AG04449 (cell line): ENCODE results near the gene ENTPD8.

Experiments
- CTCF ChIA-PET: fragments of 350-600 bp; formaldehyde crosslinking; extraction: SDS; loops from one replicate; lab custom pipeline; 2021; ENCODE audit warnings: antibody characterized with exemption; lab: Yijun Ruan, JAX
- POLR2A ChIA-PET: fragments of 400-600, 350-600 bp; formaldehyde crosslinking; extraction: SDS; loops from one replicate; lab custom pipeline; 2020; ENCODE audit warnings: antibody characterized with exemption, inconsistent platforms; lab: Yijun Ruan, JAX
- DNase-seq: peaks from one replicate; pipeline ENCODE4 v3.0.0-alpha.2; 2010; ENCODE audit warnings: low read depth, low spot score
- H3K4me3 ChIP-seq: 2 replicates; pipeline ENCODE4 v1.5.1; 2011; ENCODE audit warnings: low read depth, mild to moderate bottlenecking, control low read depth, low read length
- TF ChIP-seq, protein P1 (sequence below): IDR thresholded peaks from one replicate; pipeline ENCODE4 v1.5.1; 2011; ENCODE audit warnings: mild to moderate bottlenecking, moderate library complexity, low read length, control low read depth, inconsistent platforms; ENCODE audit not compliant: insufficient read depth; ENCODE audit errors: missing control alignments

The ENTPD8 gene

DNA sequence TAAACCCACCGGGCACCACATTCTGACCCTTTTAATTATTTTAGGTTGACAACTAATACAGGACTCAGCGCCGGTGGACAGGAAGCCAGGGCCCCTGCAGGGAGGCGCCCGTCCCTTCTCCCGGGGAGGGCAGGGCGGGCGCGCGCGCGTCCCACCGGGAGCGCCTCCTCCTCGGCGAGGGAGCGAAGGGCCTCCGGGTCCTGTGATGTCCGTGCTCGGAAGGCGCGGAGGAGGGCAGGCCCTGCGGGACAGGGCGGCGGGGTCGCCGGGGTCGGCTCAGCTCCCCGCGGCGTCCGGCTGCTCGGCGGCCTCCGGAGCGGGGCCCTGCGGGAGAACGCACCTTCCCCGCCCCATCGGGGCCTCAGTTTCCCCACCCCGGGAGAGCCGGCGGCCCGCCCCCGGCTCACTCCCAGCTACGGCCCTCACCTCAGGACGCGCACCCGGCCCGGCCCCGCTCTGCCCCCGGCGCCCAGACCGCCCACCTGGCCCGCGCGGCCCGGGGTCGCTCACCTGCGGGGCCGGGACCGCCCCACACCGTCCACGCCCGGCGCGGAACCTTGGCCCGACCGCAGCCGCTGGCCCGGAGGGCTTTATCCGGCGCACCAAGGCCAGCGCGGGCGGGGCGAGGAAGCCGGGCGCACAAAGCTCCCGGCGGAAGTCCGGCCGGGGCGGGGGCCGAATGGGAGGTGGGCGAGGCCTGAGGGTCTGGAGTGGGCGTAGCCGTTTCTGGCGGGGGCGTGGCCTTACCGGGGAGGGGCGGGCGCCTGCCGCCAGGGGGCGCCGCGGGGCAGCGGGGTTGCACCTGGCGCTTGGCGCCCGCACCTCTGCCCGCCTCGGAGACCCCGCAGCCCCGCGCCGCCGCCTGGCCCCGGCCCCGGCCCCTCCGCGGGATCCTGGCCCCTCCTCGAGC, 18.3 kb downstream of the ENTPD8 start, which contains the start of the genes EXD3 and NOXA1:
TSS of gene EXD3 (minus strand) at position 559 of the 910 bp plus-strand sequence. CDS start 27,805 bp downstream, outside the sequence.
TSS of gene NOXA1 (plus strand) at position 790 of the 910 bp plus-strand sequence. CDS start 137 bp downstream, outside the sequence.
- ChIA-PET CTCF (interaction anchor here (0.6 to 4.0 kb wide), 28 partner anchors 9 to 197 kb away, joined by 3 to 41 read pairs (median 4); partner anchors contain the start of genes NRARP and TOR4A), POLR2A (interaction anchor here (0.6 to 0.9 kb wide), 7 partner anchors 9 to 182 kb away, joined by 3 to 6 read pairs (median 3); partner anchors contain the start of gene TUBB4B)
- TF ChIP-seq, protein P1, sequence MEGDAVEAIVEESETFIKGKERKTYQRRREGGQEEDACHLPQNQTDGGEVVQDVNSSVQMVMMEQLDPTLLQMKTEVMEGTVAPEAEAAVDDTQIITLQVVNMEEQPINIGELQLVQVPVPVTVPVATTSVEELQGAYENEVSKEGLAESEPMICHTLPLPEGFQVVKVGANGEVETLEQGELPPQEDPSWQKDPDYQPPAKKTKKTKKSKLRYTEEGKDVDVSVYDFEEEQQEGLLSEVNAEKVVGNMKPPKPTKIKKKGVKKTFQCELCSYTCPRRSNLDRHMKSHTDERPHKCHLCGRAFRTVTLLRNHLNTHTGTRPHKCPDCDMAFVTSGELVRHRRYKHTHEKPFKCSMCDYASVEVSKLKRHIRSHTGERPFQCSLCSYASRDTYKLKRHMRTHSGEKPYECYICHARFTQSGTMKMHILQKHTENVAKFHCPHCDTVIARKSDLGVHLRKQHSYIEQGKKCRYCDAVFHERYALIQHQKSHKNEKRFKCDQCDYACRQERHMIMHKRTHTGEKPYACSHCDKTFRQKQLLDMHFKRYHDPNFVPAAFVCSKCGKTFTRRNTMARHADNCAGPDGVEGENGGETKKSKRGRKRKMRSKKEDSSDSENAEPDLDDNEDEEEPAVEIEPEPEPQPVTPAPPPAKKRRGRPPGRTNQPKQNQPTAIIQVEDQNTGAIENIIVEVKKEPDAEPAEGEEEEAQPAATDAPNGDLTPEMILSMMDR, result peak; percentile 62
- peak; percentile 46 for DNase-seq
- H3K4me3 ChIP-seq, result peak within 1 kb of the TSS; percentile 72

DNA sequence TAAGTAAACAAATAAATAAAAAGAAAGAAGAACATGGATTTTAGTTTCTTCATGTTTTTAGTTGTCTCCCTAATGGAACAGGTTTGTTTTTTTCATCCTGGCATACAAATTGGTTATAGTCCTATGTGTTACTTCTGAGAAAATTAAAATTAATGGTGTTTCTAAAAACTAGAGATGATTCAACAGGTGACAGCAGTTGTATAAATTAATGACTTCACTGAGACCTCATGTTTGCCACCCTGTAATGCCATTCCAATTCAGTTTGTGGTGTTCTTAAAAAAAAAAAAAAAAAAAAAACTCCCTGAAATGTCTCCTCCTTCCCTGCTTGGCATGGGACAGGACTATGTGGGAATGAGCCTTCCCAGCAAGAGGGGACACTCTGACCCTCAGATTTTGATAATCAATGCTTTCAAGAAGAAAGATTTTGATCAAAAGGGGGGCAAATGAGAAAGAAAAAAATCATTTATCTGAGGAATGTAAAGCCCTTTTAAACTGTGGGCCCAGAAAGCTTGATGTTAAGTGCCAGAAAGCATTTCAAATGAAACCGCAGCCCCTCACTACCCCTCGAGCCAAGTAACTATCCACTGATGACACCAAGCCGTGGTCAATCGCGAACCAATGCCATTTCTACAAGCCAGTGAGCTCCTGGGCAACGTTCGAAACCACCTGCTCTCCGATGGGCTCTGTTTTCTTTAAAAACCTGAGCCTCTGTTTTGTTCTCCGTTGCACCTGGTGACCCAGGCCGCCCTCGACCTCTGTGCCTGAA, 19.1 kb downstream of the ENTPD8 start:
- ChIA-PET POLR2A (no interaction called here), CTCF (interaction anchor here (0.6 to 4.0 kb wide), 20 partner anchors 10 to 196 kb away, joined by 3 to 41 read pairs (median 6); partner anchors contain the start of gene NRARP)
- TF ChIP-seq, protein P1, result no peak
- H3K4me3 ChIP-seq, result peak overlapping the region; percentile 72
- no peak for DNase-seq

DNA sequence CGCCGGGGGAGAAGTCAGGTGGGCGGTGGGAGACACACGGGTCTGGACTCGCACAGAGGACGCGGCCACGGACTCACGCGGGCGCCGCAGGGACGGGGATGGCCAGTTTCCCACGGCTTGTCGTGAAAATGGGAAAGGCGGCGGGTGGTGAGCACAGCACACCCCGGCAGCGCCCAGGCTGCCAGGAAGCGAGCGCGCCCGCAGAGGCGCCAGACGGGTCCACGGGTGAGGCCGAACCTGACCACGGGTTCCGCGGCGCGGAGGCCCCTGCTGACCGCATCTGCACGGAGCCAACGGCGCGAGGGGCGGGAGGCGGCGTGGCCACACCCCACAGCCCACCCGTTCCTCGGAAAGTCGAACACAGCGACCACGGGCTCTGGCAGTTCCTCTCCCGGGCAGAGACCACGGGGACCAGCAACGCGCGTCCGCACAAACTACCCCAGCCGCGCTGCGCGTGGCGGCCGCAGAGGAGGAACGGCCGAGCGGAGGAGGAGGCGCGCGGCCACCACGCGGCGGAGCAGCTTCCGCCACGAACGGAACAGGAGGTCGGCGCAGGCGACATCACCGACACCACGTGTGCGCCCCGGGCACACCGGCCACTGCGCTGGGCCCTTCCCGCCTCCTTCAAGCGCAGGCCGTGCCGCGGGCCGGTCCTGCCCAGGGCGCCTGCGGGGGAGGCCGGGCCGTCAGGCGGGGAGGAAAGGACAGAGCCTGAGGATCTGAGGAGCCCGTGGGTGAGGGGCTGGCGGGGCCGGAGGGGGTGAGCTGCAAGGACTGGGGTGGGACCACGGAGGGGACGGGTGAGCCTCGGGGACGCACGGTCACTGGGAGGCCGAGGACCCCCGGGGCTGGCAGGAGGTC, 23.8 kb downstream of the ENTPD8 start:
- H3K4me3 ChIP-seq, result peak overlapping the region; percentile 37
- TF ChIP-seq, protein P1, result no peak
- ChIA-PET CTCF (no interaction called here), POLR2A (interaction anchor here (0.6 kb wide), 1 partner anchor 126 kb away, joined by 4 read pairs; no protein-coding TSS in a partner anchor)
- no peak for DNase-seq

DNA sequence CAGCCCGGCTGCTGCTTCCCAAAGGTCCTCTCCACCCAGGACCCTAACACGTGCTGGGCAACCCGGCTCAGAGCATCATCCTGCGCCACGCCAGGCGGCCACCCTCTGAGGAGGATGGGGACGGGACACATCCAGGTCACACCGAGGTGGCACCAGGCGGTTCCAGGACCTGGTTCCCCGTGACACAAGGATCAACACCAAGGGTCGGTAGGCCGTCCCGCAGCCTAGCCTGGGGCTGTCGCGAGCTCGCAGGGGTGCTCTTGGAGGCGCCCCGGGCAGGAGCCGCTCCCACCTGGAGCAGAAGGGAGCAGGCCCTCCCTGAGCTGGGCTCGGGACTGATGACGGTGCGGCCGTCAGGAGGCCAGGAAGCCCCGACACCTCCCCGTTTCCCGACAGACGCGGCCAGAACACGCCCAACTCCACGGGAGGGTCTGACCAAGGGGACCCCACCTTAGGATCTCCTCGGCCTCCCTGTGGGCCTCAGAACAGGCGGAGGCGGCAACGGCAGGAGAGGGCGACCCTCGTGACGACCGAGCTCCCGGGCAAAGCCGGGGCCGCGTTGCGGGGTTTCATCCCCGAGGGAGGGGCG, 24.5 kb downstream of the ENTPD8 start:
- CTCF ChIA-PET, result no interaction called here
- DNase-seq, result no peak

More for the DNA sequence above, 24.5 kb downstream of the ENTPD8 start:
- H3K4me3 ChIP-seq, result no peak overlapping the region
- TF ChIP-seq, protein P1, result no peak
- POLR2A ChIA-PET, result interaction anchor here (0.6 kb wide), 1 partner anchor 125 kb away, joined by 4 read pairs; no protein-coding TSS in a partner anchor
